Globus pallidus (tissue), 1 donor: ENCODE results near the gene MBLAC2.
A peak's percentile ranks its signal among the peaks of the same experiment; 100 is the strongest.

Experiments
- DNase-seq: peaks from one replicate; pipeline ENCODE4 v3.0.0-alpha.2; 2015; ENCODE audit warnings: low spot score

Gene MBLAC2

GRCh38 chr5:90461288-90461687, 13.3 kb downstream of the MBLAC2 start:
- DNase-seq: no peak

GRCh38 chr5:90446961-90447360, 27.6 kb downstream of the MBLAC2 start:
- no peak for DNase-seq

GRCh38 chr5:90440644-90441043, 33.9 kb downstream of the MBLAC2 start:
- DNase-seq: no peak

- DNase-seq: no peak
Measured at GRCh38 chr5:90438100-90438499, 36.5 kb downstream of the MBLAC2 start.

- DNase-seq: no peak
Measured at GRCh38 chr5:90437663-90438062, 36.9 kb downstream of the MBLAC2 start.

- DNase-seq: peak; percentile 50
Measured at GRCh38 chr5:90434116-90434714, 40.4 kb downstream of the MBLAC2 start.

- DNase-seq: no peak
Measured at GRCh38 chr5:90424245-90424644, 50.3 kb downstream of the MBLAC2 start.

GRCh38 chr5:90421136-90421535, 53.4 kb downstream of the MBLAC2 start:
- no peak for DNase-seq

- DNase-seq: no peak
Measured at GRCh38 chr5:90418214-90418613, 56.4 kb downstream of the MBLAC2 start.

- DNase-seq: no peak
Measured at GRCh38 chr5:90410178-90410762, 64.3 kb downstream of the MBLAC2 start.

GRCh38 chr5:90409318-90410177, 65.0 kb downstream of the MBLAC2 start, which contains the start of gene CETN3:
Gene CETN3 (minus strand): TSS chr5:90409756. CDS start chr5:90409661, 95 bp downstream.
- DNase-seq: peak; percentile 96

- DNase-seq: no peak
Measured at GRCh38 chr5:90408571-90409317, 65.8 kb downstream of the MBLAC2 start.
